Trophoblast cell (in vitro differentiated cells and primary cell): ENCODE results near the gene SNRNP40.

ENCODE experiments used
- DNase-seq, 2 donors: peaks; one replicate each; pipeline ENCODE4 v3.0.0-alpha.2; 2016
- H2AFZ ChIP-seq: 2 replicates; pipeline ENCODE4 v1.6.1; 2013; ENCODE audit warnings: low read length, moderate library complexity, mild to moderate bottlenecking; ENCODE audit not compliant: insufficient read depth, poor library complexity
- H2AK5ac ChIP-seq: 2 replicates; pipeline ENCODE4 v1.6.1; 2013; ENCODE audit warnings: mild to moderate bottlenecking, low read length
- H2BK120ac ChIP-seq: 2 replicates; pipeline ENCODE4 v1.6.1; 2013; ENCODE audit warnings: low read length, mild to moderate bottlenecking, moderate library complexity; ENCODE audit not compliant: insufficient read depth, poor library complexity
- H2BK12ac ChIP-seq: 2 replicates; pipeline ENCODE4 v1.6.1; 2013; ENCODE audit warnings: mild to moderate bottlenecking, low read length, moderate library complexity
- H2BK5ac ChIP-seq: 2 replicates; pipeline ENCODE4 v1.6.1; 2013; ENCODE audit warnings: low read length, low read depth, moderate library complexity, mild to moderate bottlenecking; ENCODE audit not compliant: poor library complexity
- H3K14ac ChIP-seq: 2 replicates; pipeline ENCODE4 v1.6.1; 2013; ENCODE audit warnings: mild to moderate bottlenecking, low read length
- H3K18ac ChIP-seq: 2 replicates; pipeline ENCODE4 v1.6.1; 2013; ENCODE audit warnings: mild to moderate bottlenecking, low read length
- H3K23ac ChIP-seq: 2 replicates; pipeline ENCODE4 v1.6.1; 2013; ENCODE audit warnings: low read length
- H3K27ac ChIP-seq: 2 replicates; pipeline ENCODE4 v1.5.1; 2013; ENCODE audit warnings: low read depth, mild to moderate bottlenecking, inconsistent platforms, low read length, moderate library complexity
- H3K27me3 ChIP-seq: 2 replicates; pipeline ENCODE4 v1.6.1; 2013; ENCODE audit warnings: inconsistent platforms, mild to moderate bottlenecking, low read length, moderate library complexity; ENCODE audit not compliant: insufficient read depth
- H3K36me3 ChIP-seq, 2 experiments: 1 replicate in 1 of 2; 2 replicates in 1 of 2; pipeline ENCODE4 v1.6.1; 2013; ENCODE audit warnings: low read length in 2 of 2, mild to moderate bottlenecking in 2 of 2, moderate library complexity in 1 of 2; ENCODE audit not compliant: insufficient read depth in 2 of 2, control insufficient read depth in 1 of 2
- H3K4ac ChIP-seq: 2 replicates; pipeline ENCODE4 v1.6.1; 2013; ENCODE audit warnings: low read depth, mild to moderate bottlenecking, low read length, moderate library complexity
- H3K4me1 ChIP-seq, 2 experiments: 1 replicate in 1 of 2; 2 replicates in 1 of 2; pipeline ENCODE4 v1.6.1; 2013; ENCODE audit warnings: low read length in 2 of 2, mild to moderate bottlenecking in 2 of 2, moderate library complexity in 1 of 2; ENCODE audit not compliant: insufficient read depth in 2 of 2, control insufficient read depth in 1 of 2
- H3K4me2 ChIP-seq: 2 replicates; pipeline ENCODE4 v1.6.1; 2013; ENCODE audit warnings: inconsistent platforms, mild to moderate bottlenecking, low read length, moderate library complexity
- H3K4me3 ChIP-seq: 2 replicates; pipeline ENCODE4 v1.5.1; 2013; ENCODE audit warnings: mild to moderate bottlenecking, low read depth, low read length, inconsistent platforms
- H3K79me1 ChIP-seq: one replicate; pipeline ENCODE4 v1.6.1; 2013; ENCODE audit warnings: low read length
- H3K79me2 ChIP-seq: 2 replicates; pipeline ENCODE4 v1.6.1; 2013; ENCODE audit warnings: low read length, mild to moderate bottlenecking; ENCODE audit not compliant: control insufficient read depth, insufficient read depth, poor library complexity
- H3K9ac ChIP-seq: 2 replicates; pipeline ENCODE4 v1.6.1; 2013; ENCODE audit warnings: mild to moderate bottlenecking, low read length
- H3K9me3 ChIP-seq: 2 replicates; pipeline ENCODE4 v1.6.1; 2013; ENCODE audit warnings: low read depth, mild to moderate bottlenecking, control low read depth, inconsistent platforms, low read length; ENCODE audit not compliant: insufficient read depth
- H4K12ac ChIP-seq: 2 replicates; pipeline ENCODE4 v1.6.1; 2013; ENCODE audit warnings: low read depth, mild to moderate bottlenecking, low read length, moderate library complexity
- H4K8ac ChIP-seq: 2 replicates; pipeline ENCODE4 v1.6.1; 2013; ENCODE audit warnings: low read depth, mild to moderate bottlenecking, low read length, moderate library complexity
- H4K91ac ChIP-seq: one replicate; pipeline ENCODE4 v1.6.1; 2013; ENCODE audit warnings: low read depth, mild to moderate bottlenecking, low read length, moderate library complexity
- WGBS: extraction: QIAGEN DNeasy Blood & Tissue Kit; methylation state at CpG from one replicate; pipeline ENCODE4 v1.1.7; 2013; ENCODE audit warnings: missing lambda C conversion rate; ENCODE audit not compliant: insufficient read length, insufficient coverage; ENCODE audit errors: extremely low coverage; 5-methylcytosine and 5-hydroxymethylcytosine counted together

The SNRNP40 gene

GRCh38 chr1:31335007-31335406 lies 38.4 kb upstream of the SNRNP40 start:
- no peak overlapping the region for H3K4me3 ChIP-seq
- no peaks in the 10 kb centered on the region for H3K27me3 ChIP-seq
- peaks cover 4% of the 10 kb centered on the region in 2 experiments for H3K36me3 ChIP-seq
- no peaks in the 10 kb centered on the region for H3K79me1 ChIP-seq
- no peak overlapping the region for H4K91ac ChIP-seq
- H2BK12ac ChIP-seq = no peak overlapping the region
- no peak overlapping the region for H3K4ac ChIP-seq
- H3K14ac ChIP-seq = no peak overlapping the region
- H3K9ac ChIP-seq = no peak overlapping the region
- no peak overlapping the region for H2AFZ ChIP-seq
- no peak overlapping the region for H4K12ac ChIP-seq
- H3K9me3 ChIP-seq = no peaks in the 10 kb centered on the region
- DNase-seq = peak in 1 of 2 donors; percentile 67
- no peak overlapping the region for H2AK5ac ChIP-seq
- no peak overlapping the region for H2BK5ac ChIP-seq
- H3K23ac ChIP-seq = no peak overlapping the region
- no peak overlapping the region for H3K4me2 ChIP-seq
- H4K8ac ChIP-seq = no peak overlapping the region
- H3K27ac ChIP-seq = no peak overlapping the region
- H2BK120ac ChIP-seq = no peak overlapping the region
- H3K79me2 ChIP-seq = no peaks in the 10 kb centered on the region
- no peak overlapping the region for H3K18ac ChIP-seq
- no peaks in the 10 kb centered on the region for H3K4me1 ChIP-seq

GRCh38 chr1:31327381-31327780 lies 30.8 kb upstream of the SNRNP40 start:
- H3K4me3 ChIP-seq = no peak overlapping the region
- no peak overlapping the region for H2BK120ac ChIP-seq
- no peak overlapping the region for H2BK5ac ChIP-seq
- no peak overlapping the region for H3K23ac ChIP-seq
- no peak overlapping the region for H2BK12ac ChIP-seq
- H3K4me2 ChIP-seq = no peak overlapping the region
- peak; percentile 5 to 71 for DNase-seq
- peak overlapping the region; percentile 43 for H4K91ac ChIP-seq
- no peaks in the 10 kb centered on the region for H3K79me1 ChIP-seq
- H3K4ac ChIP-seq = no peak overlapping the region
- H3K4me1 ChIP-seq = no peaks in the 10 kb centered on the region
- no peak overlapping the region for H3K18ac ChIP-seq
- H3K9ac ChIP-seq = no peak overlapping the region
- no peak overlapping the region for H3K27ac ChIP-seq
- no peaks in the 10 kb centered on the region for H3K79me2 ChIP-seq
- no peaks in the 10 kb centered on the region for H3K9me3 ChIP-seq
- H3K36me3 ChIP-seq = peaks cover 9% of the 10 kb centered on the region in 2 experiments
- no CpG with 5 or more reads among the region's 3 CpGs for WGBS
- no peak overlapping the region for H4K12ac ChIP-seq
- no peak overlapping the region for H2AK5ac ChIP-seq
- no peak overlapping the region for H2AFZ ChIP-seq
- H3K14ac ChIP-seq = no peak overlapping the region
- no peak overlapping the region for H4K8ac ChIP-seq
- H3K27me3 ChIP-seq = no peaks in the 10 kb centered on the region

GRCh38 chr1:31326461-31326860 lies 29.9 kb upstream of the SNRNP40 start:
- Histone ChIP-seq H3K18ac (peak overlapping the region; percentile 58), H2BK12ac (peak overlapping the region; percentile 63), H2BK120ac (no peak overlapping the region), H3K79me2 (no peaks in the 10 kb centered on the region), H3K36me3 (peaks cover 10 to 11% of the 10 kb centered on the region in 2 experiments), H3K4me2 (no peak overlapping the region), H3K9ac (no peak overlapping the region), H2AK5ac (no peak overlapping the region), H3K4ac (no peak overlapping the region), H3K23ac (no peak overlapping the region), H3K4me3 (no peak overlapping the region), H4K91ac (no peak overlapping the region), H2AFZ (no peak overlapping the region), H3K27ac (no peak overlapping the region), H3K27me3 (no peaks in the 10 kb centered on the region), H4K8ac (no peak overlapping the region), H3K9me3 (no peaks in the 10 kb centered on the region), H3K4me1 (no peaks in the 10 kb centered on the region), H3K14ac (no peak overlapping the region), H4K12ac (no peak overlapping the region), H3K79me1 (no peaks in the 10 kb centered on the region), H2BK5ac (no peak overlapping the region)
- no peak for DNase-seq
- no CpG with 5 or more reads among the region's 1 CpG for WGBS

- Histone ChIP-seq H3K79me2 (no peaks in the 10 kb centered on the region), H3K4me1 (no peaks in the 10 kb centered on the region), H2AK5ac (no peak overlapping the region), H2BK120ac (no peak overlapping the region), H3K14ac (no peak overlapping the region), H3K9me3 (no peaks in the 10 kb centered on the region), H3K36me3 (peaks cover 11 to 13% of the 10 kb centered on the region in 2 experiments), H3K27ac (no peak overlapping the region), H3K79me1 (no peaks in the 10 kb centered on the region), H2AFZ (no peak overlapping the region), H4K12ac (no peak overlapping the region), H2BK5ac (no peak overlapping the region), H3K4ac (no peak overlapping the region), H4K91ac (no peak overlapping the region), H3K27me3 (no peaks in the 10 kb centered on the region), H4K8ac (no peak overlapping the region), H3K4me3 (no peak overlapping the region), H3K18ac (no peak overlapping the region), H2BK12ac (no peak overlapping the region), H3K4me2 (no peak overlapping the region), H3K23ac (no peak overlapping the region), H3K9ac (no peak overlapping the region)
- no CpG with 5 or more reads among the region's 3 CpGs for WGBS
- DNase-seq = no peak
These were observed 28.4 kb upstream of the SNRNP40 start for GRCh38 chr1:31324992-31325391.
